ENCODE results near the gene KDM3A.
"Not testable (repeated sequence)": the region's sequence is repeated elsewhere in the genome, so short reads cannot be mapped to it uniquely, and the experiment has no call there.

KDM3A gene

DNA sequence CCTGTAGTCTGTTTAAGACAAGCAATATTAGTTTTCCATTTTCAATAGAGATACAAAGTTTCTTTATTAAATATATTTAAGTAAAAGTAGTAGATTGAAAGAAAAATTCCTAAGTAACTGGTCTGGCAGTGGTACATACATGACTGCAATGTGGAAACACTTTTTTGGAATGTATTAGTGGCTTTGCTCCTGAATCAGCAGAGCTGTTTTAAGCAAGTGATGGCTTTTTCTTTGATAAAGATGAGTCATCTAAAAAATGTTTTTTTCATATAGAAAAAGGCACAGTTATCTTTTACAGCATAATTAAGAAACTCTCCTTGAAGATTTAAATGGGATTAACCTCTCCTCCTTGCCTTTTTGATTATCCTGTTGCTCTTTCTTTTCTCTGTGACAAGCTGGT lies 34.9 kb downstream of the KDM3A start:
- no peak for DNase-seq (ENCODE audit: low read depth in 2 of 2)

DNA sequence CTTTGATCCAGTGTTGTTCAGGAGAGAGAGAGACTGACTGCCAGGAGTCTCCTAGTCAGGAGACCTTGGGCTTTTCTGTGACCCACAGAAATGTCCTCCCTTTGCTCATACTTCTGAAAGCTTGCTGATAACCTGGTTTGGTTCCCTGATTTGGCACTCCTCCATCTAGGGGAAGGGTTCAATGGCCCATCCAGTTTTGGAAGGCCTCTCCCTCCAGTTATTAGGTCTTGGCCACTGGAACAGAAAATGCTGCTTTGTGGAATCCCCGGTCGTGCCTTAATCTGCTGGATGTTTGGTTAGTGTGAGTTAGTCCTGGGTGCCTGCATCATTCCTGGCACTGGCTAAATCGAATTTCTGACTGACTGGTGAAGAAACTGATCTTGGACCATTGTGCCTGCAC lies 35.7 kb downstream of the KDM3A start:
- DNase-seq (ENCODE audit: low read depth in 2 of 2), result no peak

DNA sequence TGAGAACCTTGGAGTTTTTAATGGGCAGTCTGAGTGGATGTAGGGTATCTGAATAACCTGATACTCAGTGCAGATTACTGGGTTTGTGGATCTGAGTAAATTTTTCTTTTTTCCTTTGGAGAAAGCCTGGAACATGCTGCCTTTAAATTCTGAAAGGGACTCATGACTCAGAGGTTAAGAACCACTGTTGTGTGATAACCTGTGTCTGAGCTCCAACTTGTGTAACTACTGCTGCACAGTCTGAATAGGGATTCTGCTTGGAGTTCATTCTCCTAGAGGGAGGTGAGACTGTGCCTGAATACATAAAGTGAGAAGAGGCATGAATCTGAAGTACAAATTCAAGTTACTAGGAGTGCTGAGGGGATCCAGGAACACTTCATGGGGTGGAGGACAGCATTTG lies 36.2 kb downstream of the KDM3A start:
- no peak for DNase-seq (ENCODE audit: low read depth in 2 of 2)

DNA sequence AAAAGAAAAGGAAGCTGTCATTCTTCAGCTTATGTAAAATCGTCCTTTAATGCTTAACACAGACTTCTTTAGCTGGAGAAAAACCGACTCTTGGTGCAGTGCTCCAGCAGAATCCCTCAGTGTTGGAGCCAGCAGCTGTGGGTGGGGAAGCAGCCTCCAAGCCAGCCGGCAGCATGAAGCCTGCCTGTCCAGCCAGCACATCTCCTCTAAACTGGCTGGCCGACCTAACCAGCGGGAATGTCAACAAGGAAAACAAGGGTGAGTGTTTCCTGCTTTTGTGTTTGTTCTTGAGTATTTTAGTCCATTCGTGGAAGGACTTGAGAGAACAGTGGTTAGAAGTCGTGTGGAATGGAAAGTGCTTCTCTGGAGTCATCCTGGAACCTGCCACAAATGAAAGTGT lies 38.9 kb downstream of the KDM3A start:
- DNase-seq (ENCODE audit: low read depth in 2 of 2), result no peak

DNA sequence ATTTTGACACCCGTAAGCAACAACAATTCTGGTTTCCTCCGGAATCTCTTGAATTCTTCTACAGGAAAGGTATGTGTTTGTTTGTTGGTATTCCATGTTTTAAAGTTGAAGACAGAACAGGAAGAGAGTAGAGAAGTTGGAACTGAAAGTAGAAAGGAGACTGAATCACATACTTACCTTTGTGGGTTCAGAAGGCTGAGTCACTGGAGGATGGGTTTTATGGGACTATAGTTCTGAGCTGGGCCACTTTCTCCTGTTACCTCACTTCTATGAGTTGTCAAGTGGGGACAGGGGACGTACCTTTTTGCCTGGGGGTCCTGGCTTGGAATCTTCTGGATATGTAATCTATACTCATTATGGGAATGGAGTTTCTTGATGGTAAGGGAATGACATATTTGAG lies 40.9 kb downstream of the KDM3A start:
- no peak for DNase-seq (ENCODE audit: low read depth in 2 of 2)

DNA sequence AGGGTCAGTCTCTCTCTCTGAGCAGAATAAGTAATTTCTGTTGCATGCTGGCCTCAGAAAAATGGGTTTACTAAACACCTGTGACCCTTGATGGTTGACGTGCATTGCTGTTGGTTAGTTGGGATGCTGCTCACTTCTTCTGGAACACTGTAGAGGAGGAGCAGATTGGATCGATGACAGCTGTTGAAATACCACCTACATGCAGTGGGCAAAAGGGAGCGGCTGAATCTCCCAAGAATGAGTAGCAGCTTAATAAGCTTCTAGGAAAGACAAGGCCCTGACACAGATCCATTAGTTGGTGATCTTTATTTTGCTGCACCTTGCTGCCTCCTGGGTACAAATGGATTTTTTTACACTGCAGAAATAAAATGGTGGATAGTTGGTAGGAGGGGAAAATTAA lies 43.2 kb downstream of the KDM3A start:
- DNase-seq (ENCODE audit: low read depth in 2 of 2), result no peak

DNA sequence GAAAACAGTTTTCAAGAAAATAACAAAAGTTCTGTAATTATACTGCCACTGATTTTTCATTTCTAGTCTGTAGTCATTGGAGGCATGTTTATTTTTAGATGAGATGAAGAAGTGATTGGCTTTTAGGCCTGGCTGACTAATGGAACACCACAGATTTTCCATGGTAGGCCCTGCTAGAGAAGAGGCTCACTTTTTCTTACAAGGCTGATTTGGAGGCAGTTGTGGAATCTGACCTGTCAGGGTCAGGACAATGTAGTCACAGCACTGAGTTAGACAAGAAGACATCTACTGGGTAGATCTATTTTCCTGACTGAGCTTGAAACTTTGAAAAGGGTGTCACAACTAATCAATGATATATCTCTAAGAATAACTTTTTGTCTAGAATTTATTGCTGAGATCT lies 43.9 kb downstream of the KDM3A start:
- no peak for DNase-seq (ENCODE audit: low read depth in 2 of 2)

DNA sequence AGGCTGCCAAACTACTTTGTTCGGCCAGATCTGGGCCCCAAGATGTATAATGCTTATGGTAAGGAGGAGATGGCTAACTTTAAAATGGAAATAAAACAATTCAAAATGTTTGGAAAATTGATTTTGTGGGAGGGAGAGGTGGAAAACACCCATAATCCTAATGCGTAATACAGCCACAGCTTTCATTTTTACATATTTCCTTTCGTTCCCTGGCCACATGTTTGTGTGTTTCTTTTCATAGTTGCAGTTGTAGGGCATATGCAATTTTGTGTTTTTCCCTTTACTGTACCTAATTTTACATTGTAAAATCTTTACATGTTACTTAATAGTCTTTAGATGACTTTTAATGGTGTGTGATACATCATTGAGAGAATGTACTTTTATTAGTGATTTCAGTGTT lies 44.6 kb downstream of the KDM3A start:
- DNase-seq (ENCODE audit: low read depth in 2 of 2), result no peak

DNA sequence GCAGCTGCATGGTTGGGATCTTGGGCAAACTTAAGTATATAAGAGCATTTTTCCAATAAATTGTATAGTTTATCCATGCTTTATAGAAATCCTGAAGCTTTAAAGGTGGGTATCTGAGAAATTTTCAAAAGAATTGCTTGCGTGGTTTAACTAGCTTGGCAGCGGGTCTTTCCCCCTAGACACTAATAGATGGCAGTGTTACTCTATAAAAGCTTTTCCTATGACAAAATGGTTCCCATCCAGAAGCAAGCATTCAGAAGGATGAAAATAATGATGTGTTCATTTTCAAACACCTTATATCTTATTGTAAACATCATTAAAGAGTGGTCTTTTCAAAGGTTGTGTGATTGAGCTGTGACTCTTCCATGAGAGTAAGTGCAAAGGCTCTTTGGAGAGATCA lies 45.9 kb downstream of the KDM3A start:
- DNase-seq (ENCODE audit: low read depth in 2 of 2), result no peak

DNA sequence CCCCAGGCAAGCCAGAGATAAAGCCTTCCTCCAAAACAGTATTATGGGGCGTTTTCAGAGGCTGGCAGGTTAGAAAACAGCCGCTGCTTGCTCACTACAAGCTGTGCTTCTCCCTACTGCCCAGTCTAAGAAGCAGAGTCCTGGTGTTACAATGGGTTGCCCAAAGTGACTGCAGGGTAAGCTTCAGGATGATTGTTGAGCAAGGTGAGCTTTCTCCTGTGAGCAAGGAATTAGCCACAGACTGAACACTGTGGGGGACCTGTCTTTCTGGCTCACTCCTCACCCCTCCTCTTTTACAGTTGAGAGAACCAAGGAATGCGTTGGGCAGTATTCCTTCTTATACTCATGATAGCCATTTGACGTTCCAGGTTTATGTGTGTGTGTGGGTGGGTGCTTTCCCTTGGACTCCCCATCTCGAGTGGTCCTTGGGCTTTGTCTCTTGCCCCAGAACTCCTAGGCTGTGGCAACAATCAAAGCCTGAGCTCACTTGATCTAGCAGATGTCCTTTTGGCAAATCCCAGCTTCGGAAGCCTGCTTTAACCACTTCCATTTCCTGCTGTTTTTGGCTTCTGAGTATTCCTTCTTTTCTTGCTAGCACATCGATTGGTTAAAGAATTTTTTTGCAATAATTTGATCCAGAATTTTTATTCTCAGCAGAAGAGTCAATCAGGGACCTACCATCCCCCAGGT lies 47.5 kb downstream of the KDM3A start:
- DNase-seq (ENCODE audit: low read depth in 2 of 2), result no peak

DNA sequence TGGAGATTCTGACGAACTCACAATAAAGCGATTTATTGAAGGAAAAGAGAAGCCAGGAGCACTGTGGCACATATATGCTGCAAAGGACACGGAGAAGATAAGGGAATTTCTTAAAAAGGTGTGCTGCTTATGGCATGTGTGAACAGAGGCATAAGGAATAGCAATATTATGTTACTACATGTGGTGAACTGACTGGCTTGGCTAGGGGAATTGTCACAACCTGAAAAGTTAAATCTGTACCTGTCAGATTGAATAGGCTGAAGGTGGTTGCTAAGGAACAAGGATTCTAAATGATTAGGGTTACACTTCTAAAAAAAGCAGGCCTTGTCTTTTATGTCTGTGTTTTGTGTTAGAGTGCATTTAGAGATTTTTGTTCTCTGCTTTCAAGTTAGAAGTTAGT lies 48.4 kb downstream of the KDM3A start:
- no peak for DNase-seq (ENCODE audit: low read depth in 2 of 2)

DNA sequence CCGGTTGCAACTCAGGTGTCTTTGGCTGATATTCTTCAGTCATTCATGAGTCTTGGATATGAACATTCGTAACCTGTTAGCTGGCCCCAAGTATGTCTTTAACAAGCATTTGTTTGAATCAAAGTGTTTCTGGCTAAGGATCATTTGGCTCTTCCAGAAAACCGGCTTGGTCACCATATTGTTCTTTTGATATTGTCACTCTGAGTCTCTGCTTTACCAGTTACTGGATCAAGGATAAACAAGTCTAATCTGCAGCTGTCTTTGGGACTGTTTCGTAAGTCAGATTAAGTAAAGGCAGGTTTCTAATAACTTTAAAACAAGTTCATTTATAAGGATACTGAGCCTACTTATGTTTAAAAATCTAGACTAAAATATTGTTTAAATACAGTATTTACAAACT lies 49.1 kb downstream of the KDM3A start:
- DNase-seq (ENCODE audit: low read depth in 2 of 2), result no peak

DNA sequence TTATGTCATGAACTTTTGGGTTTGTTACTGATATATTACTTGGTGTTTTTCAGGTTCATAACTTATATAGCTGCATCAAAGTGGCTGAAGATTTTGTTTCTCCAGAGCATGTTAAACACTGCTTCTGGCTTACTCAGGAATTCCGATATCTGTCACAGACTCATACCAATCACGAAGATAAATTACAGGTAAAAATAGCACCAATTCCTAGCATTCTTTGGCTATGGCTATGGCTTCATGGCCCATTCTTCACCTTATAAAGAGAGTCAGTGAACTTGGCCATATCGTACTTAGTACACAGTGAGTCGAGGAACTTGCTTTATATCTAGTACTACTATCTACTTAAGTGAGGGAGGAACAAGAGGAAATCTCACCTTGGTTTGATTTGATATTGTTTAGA lies 49.9 kb downstream of the KDM3A start:
- no peak for DNase-seq (ENCODE audit: low read depth in 2 of 2)

DNA sequence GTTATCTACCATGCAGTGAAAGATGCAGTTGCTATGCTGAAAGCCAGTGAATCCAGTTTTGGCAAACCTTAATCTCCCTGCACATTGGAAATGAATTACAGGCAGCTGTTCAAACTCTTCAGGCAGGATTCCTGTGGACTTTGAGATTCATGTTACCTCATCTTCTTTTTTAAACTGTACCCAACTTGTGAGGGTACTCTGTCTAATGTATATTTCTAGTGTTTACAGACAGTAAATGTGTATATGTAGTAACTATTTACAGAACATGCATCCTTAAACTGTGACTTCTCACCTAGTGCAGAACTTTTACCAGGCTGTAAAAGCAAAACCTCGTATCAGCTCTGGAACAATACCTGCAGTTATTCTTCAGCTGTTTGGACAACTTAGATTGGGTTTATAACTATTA lies 50.9 kb downstream of the KDM3A start:
- no peak for DNase-seq (ENCODE audit: low read depth in 2 of 2)

DNA sequence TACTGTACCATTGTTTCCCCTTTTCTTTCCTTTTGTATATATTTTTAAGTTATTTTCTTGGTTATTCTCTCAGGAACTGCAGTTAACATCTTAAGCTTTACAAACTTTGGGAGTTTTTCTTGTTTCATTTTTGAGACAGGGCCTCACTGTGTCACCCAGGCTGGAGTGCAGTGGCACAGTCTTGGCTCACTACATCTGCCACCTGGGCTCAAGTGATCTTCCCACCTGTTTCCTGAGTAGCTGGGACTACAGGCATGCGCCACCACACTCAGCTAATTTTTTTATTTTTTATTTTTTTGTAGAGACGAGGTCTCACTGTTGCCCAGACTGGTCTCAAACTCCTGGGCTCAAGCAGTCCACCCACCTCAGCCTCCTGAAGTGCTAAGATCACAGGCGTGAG lies 55.2 kb downstream of the KDM3A start:
- not testable (repeated sequence) for DNase-seq (ENCODE audit: low read depth in 2 of 2)

DNA sequence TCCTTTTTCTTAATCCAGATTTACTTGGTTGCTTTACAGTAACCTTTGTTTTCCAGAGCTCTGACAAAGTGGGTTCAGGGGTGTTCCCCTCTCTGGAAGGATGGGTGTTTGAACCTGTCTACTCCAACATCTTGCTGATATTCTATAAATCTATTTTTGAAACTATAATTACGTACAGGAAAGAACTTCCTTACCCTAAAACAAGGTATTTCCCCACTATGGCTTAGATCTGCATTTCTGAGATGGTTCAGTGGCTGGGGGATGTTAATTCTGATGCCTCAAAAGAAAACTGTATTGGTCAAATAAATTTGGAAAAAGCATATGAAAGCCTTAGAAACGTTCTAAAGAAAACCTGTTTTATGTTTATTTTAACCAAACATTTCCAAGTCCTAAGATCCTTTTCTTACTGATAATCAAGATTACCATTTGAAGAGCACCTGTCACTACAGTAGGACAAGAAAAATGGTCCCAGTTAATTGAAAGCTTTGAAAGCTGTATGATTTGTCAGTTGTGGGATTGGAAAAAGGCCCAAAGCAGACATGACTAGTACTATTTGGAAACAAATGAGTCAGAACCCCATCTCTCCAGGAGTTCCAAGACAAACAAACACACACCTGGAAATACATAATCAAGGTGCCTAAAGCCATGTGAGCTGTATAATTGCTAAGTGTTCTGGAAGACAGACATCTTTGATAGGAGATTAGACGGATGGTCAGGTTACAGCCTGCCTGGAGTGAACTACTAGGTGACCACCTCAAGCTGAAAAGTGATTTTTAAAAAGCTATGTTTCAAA lies 57.5 kb downstream of the KDM3A start:
- DNase-seq (ENCODE audit: low read depth in 2 of 2), result no peak

DNA sequence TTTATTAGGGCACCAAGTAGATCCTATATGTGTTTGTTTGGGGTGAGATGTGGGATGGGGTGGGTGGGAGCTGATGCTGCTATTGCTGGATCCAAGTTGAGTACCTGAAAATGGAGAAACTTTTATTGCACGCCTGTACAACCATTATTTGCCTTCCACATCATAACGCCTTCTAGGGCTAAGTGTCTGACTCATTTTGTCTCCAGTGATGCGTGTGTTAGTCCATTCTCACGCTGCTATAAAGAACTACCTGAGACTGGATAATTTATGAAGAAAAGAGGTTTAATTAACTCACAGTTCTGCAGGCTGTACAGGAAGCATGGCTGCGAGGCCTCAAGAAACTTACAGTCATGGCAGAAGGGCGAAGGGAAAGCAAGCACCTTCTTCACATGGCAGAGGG lies 58.2 kb downstream of the KDM3A start:
- no peak for DNase-seq (ENCODE audit: low read depth in 2 of 2)

DNA sequence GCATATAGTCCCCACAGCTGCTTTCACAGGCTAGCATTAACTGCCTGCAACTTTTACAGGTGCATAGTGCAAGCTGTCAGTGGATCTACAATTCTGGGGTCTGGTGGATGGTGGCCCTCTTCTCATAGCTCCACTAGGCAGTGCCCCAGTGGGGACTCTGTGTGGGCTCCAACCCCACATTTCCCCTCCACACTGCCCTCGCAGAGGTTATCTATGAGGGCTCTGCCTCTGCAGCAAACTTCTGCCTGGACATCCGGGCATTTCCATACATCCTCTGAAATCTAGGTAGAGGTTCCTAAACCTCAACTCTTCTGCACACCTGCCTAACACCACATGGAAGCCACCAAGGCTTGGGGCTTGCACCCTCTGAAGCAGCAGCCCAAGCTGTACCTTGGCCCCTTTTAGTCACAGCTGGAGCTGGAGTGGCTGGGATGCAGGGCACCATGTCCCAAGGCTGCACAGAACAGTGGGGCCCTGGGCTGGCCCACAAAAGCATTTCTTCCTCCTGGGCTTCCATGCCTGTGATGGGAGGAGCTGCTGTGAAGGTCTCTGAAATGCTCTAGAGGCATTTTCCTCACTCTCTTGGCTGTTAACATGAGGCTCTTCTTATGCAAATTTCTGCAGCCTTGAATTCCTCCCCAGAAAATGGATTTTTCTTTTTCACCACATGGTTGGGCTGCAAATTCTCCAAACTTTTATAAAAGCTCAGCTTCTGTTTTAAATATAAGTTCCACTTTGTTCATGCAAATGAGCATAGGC lies 59.3 kb downstream of the KDM3A start:
- DNase-seq (ENCODE audit: low read depth in 2 of 2), result no peak

DNA sequence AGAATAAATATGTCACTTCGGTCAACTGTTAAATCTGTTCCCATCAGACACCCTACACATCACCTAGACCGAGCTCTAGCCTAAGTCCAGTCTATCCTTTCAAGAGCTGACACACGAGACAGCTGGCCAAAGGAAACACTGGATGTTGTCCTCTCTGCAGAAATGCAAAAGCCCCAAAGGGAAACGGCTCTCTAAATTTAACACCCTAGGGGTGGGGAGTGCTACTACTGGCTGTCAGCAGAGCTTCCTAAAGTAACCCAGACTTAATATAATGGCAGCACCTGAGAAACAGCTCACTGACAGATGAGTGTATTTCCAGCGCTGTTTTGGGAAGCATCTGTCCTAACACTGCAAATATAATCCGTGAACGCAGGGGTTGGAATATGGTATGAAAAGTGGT lies 66.4 kb downstream of the KDM3A start:
- DNase-seq (ENCODE audit: low read depth in 2 of 2), result no peak

DNA sequence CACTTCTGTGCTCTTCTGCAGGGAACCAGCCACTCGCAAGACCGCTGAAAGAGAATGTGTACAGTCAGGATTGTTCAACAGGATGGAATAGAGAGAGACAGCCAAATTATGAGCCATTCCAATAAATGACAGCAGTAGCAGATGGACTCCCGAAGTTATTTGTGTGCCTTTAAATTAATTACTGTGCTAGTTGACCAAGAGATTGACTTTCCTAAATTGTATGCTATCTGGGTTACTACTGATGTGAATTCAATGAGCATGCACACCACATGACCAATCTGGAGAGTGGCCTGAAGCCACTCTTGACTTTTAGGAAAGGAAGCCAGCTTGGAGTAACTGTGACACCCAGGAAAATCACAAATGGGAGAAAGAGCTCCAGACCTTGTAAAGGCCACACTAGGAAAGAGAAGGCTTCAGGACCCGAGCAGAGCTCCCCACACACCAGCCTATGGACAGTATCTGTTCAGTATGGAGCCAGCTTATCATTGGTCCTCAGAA lies 69.3 kb downstream of the KDM3A start:
- DNase-seq (ENCODE audit: low read depth in 2 of 2), result no peak

DNA sequence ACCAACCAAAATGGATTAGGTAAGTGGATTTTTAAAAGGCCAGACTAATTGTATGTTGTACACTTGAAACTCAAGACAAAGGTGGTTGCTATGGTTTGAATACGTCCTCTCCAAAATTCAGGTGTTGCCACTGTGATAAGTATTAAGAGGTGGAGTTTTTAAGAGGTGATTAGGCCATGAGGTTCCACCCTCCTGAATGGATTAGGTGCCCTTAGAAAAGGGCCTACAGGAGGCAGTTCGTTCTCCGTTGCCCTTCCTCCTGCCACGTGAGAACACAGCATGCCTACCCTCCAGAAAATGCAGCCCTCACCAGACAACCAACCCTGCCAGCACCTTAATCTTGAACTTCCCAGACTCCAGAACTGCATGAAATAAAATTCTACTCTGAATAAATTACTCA lies 70.9 kb downstream of the KDM3A start:
- no peak for DNase-seq (ENCODE audit: low read depth in 2 of 2)

DNA sequence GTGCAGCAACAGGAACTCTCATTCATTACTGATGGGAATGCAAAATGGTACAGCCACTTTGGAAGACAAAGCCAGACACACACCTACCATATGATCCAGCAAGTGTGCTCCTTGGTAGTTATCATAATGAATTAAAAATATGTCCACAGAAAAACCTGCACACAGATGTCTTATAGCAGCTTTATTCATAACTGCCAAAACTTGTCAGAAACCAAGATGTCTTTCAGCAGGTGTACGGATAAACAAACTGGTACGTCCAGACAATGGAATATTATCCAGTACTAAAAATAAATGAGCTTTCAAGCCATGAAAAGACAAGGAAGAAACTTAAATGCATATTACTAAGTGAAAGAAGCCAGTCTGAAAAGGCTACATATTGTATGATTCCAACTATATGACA lies 71.7 kb downstream of the KDM3A start:
- DNase-seq (ENCODE audit: low read depth in 2 of 2), result no peak
